ENCODE results near the gene SLC6A18. TPM values are rescaled to one million over a fixed set of nuclear protein-coding genes. Genes with fewer than 3 reads are reported as not detected.

The SLC6A18 gene
- total and polyA plus RNA-seq, 2 of the 4 experiments (the other 2 are of a cell fraction) = not detected

DNA sequence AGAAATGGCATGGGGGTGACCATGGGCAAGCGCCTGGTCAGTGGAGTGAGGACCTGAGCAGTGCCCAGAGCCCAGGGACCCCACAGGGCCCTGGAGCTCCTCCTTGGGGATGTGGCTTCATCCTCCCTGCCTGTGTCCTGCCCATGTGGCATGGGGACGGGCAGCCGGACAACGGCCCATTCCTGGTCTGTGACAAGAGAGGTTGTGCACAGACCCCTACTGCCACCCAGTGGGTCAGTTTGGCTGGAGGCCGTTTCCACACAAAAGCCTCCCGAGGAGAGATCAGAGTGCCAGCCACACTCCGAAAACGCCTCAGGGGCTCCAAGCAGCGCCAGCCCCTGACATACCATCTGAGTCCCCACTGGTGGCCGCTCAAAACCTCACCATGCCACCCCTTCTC lies 19.8 kb downstream of the SLC6A18 start:
- ChIA-PET CTCF (no interaction called here), POLR2A (ENCODE audit: unreplicated experiment) (no interaction called here)
- ATAC-seq (ENCODE audit: low read depth) (no peak), DNase-seq (no peak)
- Histone ChIP-seq H2BK20ac (ENCODE audit: low read depth, low read length) (no peak overlapping the region), H4K8ac (ENCODE audit: low read depth in 2 of 2, low read length in 2 of 2) (no peak overlapping the region), H3K27me3 (ENCODE audit: control insufficient read depth, insufficient read depth, low read length) (peaks cover 5% of the 10 kb centered on the region; the same call in 1 of the 2 replicates), H3K9me3 (ENCODE audit: control insufficient read depth, insufficient read depth, low read length) (no peaks in the 10 kb centered on the region), H3K4me1 (ENCODE audit: control insufficient read depth, insufficient read depth, low read length) (no peaks in the 10 kb centered on the region), H3K56ac (ENCODE audit: extremely low read depth, insufficient read depth, low read length) (no peak overlapping the region), H2BK120ac (ENCODE audit: low read depth, low read length) (no peak overlapping the region), H2AFZ (replicated peaks; ENCODE audit: low read length, poor library complexity) (no peak overlapping the region), H2BK15ac (ENCODE audit: low read depth, low read length) (no peak overlapping the region), H4K5ac (ENCODE audit: low read depth, low read length) (no peak overlapping the region), H4K20me1 (ENCODE audit: insufficient read depth, low read length) (no peaks in the 10 kb centered on the region), H3K4ac (ENCODE audit: low read depth, low read length) (no peak overlapping the region), H3K9me1 (ENCODE audit: insufficient read depth, low read length) (no peaks in the 10 kb centered on the region), H3K18ac (ENCODE audit: low read depth, low read length) (no peak overlapping the region), H2BK5ac (ENCODE audit: low read depth, low read length, poor library complexity, severe bottlenecking) (no peak overlapping the region), H3K36me3 (ENCODE audit: control insufficient read depth, insufficient read depth, low read length) (no peaks in the 10 kb centered on the region), H2AK9ac (replicated peaks; ENCODE audit: low read depth, low read length, poor library complexity) (no peak overlapping the region), H3K23ac (ENCODE audit: low read depth, low read length) (no peak overlapping the region), H3K27ac (ENCODE audit: insufficient read depth, low read length) (no peak overlapping the region), H2AK5ac (ENCODE audit: low read depth, low read length) (no peak overlapping the region), H3K79me1 (ENCODE audit: low read depth in 1 of 2, low read length in 2 of 2) (no peaks in the 10 kb centered on the region), H3K4me3 (ENCODE audit: insufficient read depth, low read depth, low read length) (no peak overlapping the region), H3K4me2 (ENCODE audit: low read depth, low read length) (no peak overlapping the region), H4K91ac (ENCODE audit: insufficient read depth, low read depth, low read length) (no peak overlapping the region), H3K9ac (ENCODE audit: low read depth, low read length) (no peak overlapping the region), H3K14ac (replicated peaks; ENCODE audit: low read depth, low read length) (no peak overlapping the region)
- intact Hi-C loops (cut with micrococcal nuclease) = no loop called here
- WGBS, 2 experiments (ENCODE audit: extremely low coverage in 2 of 2, insufficient read length in 1 of 2) = 50% methylated on average over 5 of the region's 10 CpGs; no CpG with 5 or more reads in 1 of the 2 experiments
- in situ Hi-C loops (cut with MboI; ENCODE audit: low sequenced_read_pairs) = no loop called here
- no peak for TF ChIP-seq RFX5 (IDR thresholded peaks at IDR 0.05; ENCODE audit: low read depth, low read length)
- TF ChIP-seq RAD21 (IDR thresholded peaks at IDR 0.05; ENCODE audit: low read length) = no peak
- no peak for TF ChIP-seq BHLHE40 (IDR thresholded peaks at IDR 0.05; ENCODE audit: low read depth, low read length)
- TF ChIP-seq, protein P1, sequence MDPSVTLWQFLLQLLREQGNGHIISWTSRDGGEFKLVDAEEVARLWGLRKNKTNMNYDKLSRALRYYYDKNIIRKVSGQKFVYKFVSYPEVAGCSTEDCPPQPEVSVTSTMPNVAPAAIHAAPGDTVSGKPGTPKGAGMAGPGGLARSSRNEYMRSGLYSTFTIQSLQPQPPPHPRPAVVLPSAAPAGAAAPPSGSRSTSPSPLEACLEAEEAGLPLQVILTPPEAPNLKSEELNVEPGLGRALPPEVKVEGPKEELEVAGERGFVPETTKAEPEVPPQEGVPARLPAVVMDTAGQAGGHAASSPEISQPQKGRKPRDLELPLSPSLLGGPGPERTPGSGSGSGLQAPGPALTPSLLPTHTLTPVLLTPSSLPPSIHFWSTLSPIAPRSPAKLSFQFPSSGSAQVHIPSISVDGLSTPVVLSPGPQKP (IDR thresholded peaks at IDR 0.05; ENCODE audit: borderline replicate concordance, low read depth, low read length) = no peak
- no peak for TF ChIP-seq NFE2L2 (IDR thresholded peaks at IDR 0.05; ENCODE audit: low read depth, low read length)
- no peak for TF ChIP-seq RCOR1 (IDR thresholded peaks at IDR 0.05; ENCODE audit: insufficient replicate concordance, low read length)
- TF ChIP-seq MAFK (IDR thresholded peaks at IDR 0.05; ENCODE audit: low read depth, low read length) = no peak
- TF ChIP-seq, protein P2, sequence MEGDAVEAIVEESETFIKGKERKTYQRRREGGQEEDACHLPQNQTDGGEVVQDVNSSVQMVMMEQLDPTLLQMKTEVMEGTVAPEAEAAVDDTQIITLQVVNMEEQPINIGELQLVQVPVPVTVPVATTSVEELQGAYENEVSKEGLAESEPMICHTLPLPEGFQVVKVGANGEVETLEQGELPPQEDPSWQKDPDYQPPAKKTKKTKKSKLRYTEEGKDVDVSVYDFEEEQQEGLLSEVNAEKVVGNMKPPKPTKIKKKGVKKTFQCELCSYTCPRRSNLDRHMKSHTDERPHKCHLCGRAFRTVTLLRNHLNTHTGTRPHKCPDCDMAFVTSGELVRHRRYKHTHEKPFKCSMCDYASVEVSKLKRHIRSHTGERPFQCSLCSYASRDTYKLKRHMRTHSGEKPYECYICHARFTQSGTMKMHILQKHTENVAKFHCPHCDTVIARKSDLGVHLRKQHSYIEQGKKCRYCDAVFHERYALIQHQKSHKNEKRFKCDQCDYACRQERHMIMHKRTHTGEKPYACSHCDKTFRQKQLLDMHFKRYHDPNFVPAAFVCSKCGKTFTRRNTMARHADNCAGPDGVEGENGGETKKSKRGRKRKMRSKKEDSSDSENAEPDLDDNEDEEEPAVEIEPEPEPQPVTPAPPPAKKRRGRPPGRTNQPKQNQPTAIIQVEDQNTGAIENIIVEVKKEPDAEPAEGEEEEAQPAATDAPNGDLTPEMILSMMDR (conservative IDR thresholded peaks at IDR 0.05; ENCODE audit: low read depth, low read length) = no peak
- no peak for TF ChIP-seq CEBPB (IDR thresholded peaks at IDR 0.05; ENCODE audit: low read depth, low read length)
- TF ChIP-seq POLR2A (IDR thresholded peaks at IDR 0.05; ENCODE audit: low read depth, low read length) = no peak
- no peak for TF ChIP-seq MXI1 (IDR thresholded peaks at IDR 0.05; ENCODE audit: borderline replicate concordance, low read depth, low read length)
- TF ChIP-seq CHD1 (IDR thresholded peaks at IDR 0.05; ENCODE audit: low read depth, low read length) = no peak
- no peak for TF ChIP-seq MAZ (IDR thresholded peaks at IDR 0.05; ENCODE audit: borderline replicate concordance, low read depth, low read length)
- TF ChIP-seq FOS (IDR thresholded peaks at IDR 0.05; ENCODE audit: low read depth, low read length) = no peak
- TF ChIP-seq SMC3 (IDR thresholded peaks at IDR 0.05; ENCODE audit: low read depth, low read length) = no peak
- TF ChIP-seq, protein P3, sequence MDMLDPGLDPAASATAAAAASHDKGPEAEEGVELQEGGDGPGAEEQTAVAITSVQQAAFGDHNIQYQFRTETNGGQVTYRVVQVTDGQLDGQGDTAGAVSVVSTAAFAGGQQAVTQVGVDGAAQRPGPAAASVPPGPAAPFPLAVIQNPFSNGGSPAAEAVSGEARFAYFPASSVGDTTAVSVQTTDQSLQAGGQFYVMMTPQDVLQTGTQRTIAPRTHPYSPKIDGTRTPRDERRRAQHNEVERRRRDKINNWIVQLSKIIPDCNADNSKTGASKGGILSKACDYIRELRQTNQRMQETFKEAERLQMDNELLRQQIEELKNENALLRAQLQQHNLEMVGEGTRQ (IDR thresholded peaks at IDR 0.05; ENCODE audit: low read depth, low read length) = no peak
- dilution Hi-C loops (cut with HindIII; ENCODE audit: low sequenced_read_pairs, unreplicated experiment) = no loop called here
- no TSS peak for BruUV-seq (replicated peaks)
